Uterus (tissue), 4 donors: Measurements from ENCODE around the gene SMOC2. TPM values are rescaled to one million over a fixed set of nuclear protein-coding genes. Genes with fewer than 3 reads are reported as not detected.

Experiments used
- DNase-seq, 2 donors: peaks; one replicate each; pipeline ENCODE4 v3.0.0-alpha.2; 2019 to 2020
- H3K27ac ChIP-seq, 2 donors: fragments of 200-600 bp; sonication (generic); 1 replicate in 1 of 2; 2 replicates in 1 of 2; pipeline ENCODE4 v1.5.1; 2016 to 2018
- H3K27me3 ChIP-seq, 2 donors: fragments of 200-600 bp; sonication (generic); one replicate each; pipeline ENCODE4 v1.5.1; 2018 to 2019; ENCODE audit warnings: control low read depth in 1 of 2
- H3K36me3 ChIP-seq, 2 donors: fragments of 200-600 bp; sonication (generic); one replicate each; pipeline ENCODE4 v1.5.1; 2019; ENCODE audit warnings: control low read depth in 1 of 2
- H3K4me1 ChIP-seq, 2 donors: fragments of 200-600 bp; sonication (generic); one replicate each; pipeline ENCODE4 v1.5.1; 2018 to 2019; ENCODE audit warnings: control low read depth in 1 of 2
- H3K4me3 ChIP-seq, 2 donors: fragments of 200-600 bp; sonication (generic); 1 replicate in 1 of 2; 2 replicates in 1 of 2; pipeline ENCODE4 v1.5.1; 2018 to 2019; ENCODE audit warnings: mild to moderate bottlenecking in 1 of 2
- H3K9me3 ChIP-seq, 2 donors: fragments of 200-600 bp; sonication (generic); one replicate each; pipeline ENCODE4 v1.5.1; 2019; ENCODE audit warnings: control low read depth in 1 of 2
- CTCF ChIP-seq, 4 experiments: fragments of 200-600 bp in 2 of 4; fragments of 450-650 bp in 2 of 4; sonication (generic) in 2 of 4; IDR thresholded peaks; one replicate each; pipeline ENCODE4 v1.5.1; 2016 to 2019; ENCODE audit warnings: antibody characterized with exemption in 4 of 4, mild to moderate bottlenecking in 2 of 4, moderate library complexity in 1 of 4
- POLR2A ChIP-seq, 2 donors: fragments of 450-650 bp; IDR thresholded peaks; one replicate each; pipeline ENCODE4 v1.6.1; 2016; ENCODE audit warnings: antibody characterized with exemption in 2 of 2, mild to moderate bottlenecking in 1 of 2, moderate library complexity in 1 of 2
- intact Hi-C: fragments of 100-400 bp; cut with DNase I; formaldehyde crosslinking; loops from one replicate; pipeline ENCODE4 v1.15.1; 2023; ENCODE audit warnings: low total_unique reads
- total RNA-seq, 4 donors: library from RNA; depleted of rRNA in 3 of 4; stranded (reverse); fragments of >200 nt in 3 of 4; gene quantifications; one replicate each; pipeline versions ENCODE4 v1.1.0 to v1.2.4, GENCODE V29; 2014 to 2023
- donor health status: DM: yes; HTN: yes; CAD: no.

SMOC2 gene
- total RNA-seq, 4 donors from 2014 or later, result 98.2 to 139 (median 121) TPM

DNA sequence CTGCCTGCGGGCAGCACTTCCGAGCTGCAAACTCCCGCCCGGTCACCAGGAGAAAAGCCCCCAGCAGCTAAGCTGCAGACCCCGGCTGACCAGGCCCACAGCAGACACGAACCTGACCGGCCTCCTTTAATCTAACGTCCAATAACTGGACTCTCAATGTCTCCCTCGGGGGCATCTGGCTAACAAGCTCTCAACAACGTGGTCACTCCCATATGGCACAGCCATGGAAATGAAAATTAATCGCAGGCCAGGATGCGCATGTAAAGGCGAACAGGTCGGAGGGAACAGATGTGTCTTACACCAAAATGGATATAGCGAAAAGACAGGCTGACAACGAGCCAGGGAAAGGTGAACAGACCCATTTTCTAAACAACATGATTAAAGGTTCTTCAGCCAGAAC lies 44.4 kb upstream of the SMOC2 start:
- no peaks in the 10 kb centered on the region for H3K36me3 ChIP-seq
- no peaks in the 10 kb centered on the region for H3K4me1 ChIP-seq
- intact Hi-C loops, result no loop called here

GRCh38 chr6:168397012-168397411 lies 44.0 kb upstream of the SMOC2 start:
- intact Hi-C loops, result no loop called here
- DNase-seq, result no peak
- H3K4me1 ChIP-seq, result no peaks in the 10 kb centered on the region
- no peak overlapping the region for H3K27ac ChIP-seq
- TF ChIP-seq CTCF (IDR thresholded peaks at IDR 0.05) (no peak), POLR2A (IDR thresholded peaks at IDR 0.05) (no peak)
- H3K9me3 ChIP-seq, result no peaks in the 10 kb centered on the region
- H3K27me3 ChIP-seq, result no peaks in the 10 kb centered on the region
- H3K4me3 ChIP-seq, result no peak overlapping the region
- H3K36me3 ChIP-seq, result no peaks in the 10 kb centered on the region

More for the DNA sequence above, 44.4 kb upstream of the SMOC2 start:
- Histone ChIP-seq H3K4me3 (no peak overlapping the region), H3K27ac (no peak overlapping the region), H3K27me3 (no peaks in the 10 kb centered on the region), H3K9me3 (no peaks in the 10 kb centered on the region)
- TF ChIP-seq POLR2A (IDR thresholded peaks at IDR 0.05), result no peak
- no peak for TF ChIP-seq CTCF (IDR thresholded peaks at IDR 0.05)
- DNase-seq, result no peak

DNA sequence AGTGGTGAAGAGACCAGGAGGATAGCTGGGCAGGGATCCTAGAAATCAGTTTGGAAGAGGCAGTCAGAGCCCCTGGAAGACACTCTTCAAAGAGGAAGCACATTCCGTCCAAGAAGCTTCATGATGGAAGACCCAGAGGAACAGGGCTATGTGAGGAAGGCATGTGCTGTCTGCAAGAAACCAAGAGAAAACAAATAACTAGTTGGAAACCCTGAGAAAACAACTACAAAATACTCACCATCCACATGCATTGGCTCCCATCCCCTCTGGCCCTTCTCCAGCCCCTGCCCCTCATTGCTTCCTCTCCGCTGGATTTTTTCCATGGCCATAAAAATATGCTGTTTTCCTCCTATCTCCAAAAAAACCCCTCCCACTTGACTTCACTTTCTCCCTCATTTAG lies 40.9 kb upstream of the SMOC2 start:
- Histone ChIP-seq H3K27ac (peak overlapping the region; percentile 58 to 76), H3K4me3 (no peak overlapping the region), H3K36me3 (no peaks in the 10 kb centered on the region), H3K4me1 (no peaks in the 10 kb centered on the region), H3K27me3 (no peaks in the 10 kb centered on the region), H3K9me3 (no peaks in the 10 kb centered on the region)
- DNase-seq, result peak; percentile 67 to 83
- TF ChIP-seq CTCF (IDR thresholded peaks at IDR 0.05) (no peak), POLR2A (IDR thresholded peaks at IDR 0.05) (no peak)
- intact Hi-C loops, result no loop called here

GRCh38 chr6:168403370-168404005 lies 37.5 kb upstream of the SMOC2 start:
- TF ChIP-seq POLR2A (IDR thresholded peaks at IDR 0.05) (no peak), CTCF (IDR thresholded peaks at IDR 0.05) (no peak)
- Histone ChIP-seq H3K36me3 (no peaks in the 10 kb centered on the region), H3K27me3 (no peaks in the 10 kb centered on the region), H3K27ac (no peak overlapping the region), H3K4me3 (no peak overlapping the region), H3K9me3 (no peaks in the 10 kb centered on the region), H3K4me1 (no peaks in the 10 kb centered on the region)
- intact Hi-C loops, result no loop called here
- no peak for DNase-seq

- intact Hi-C loops, result no loop called here
- TF ChIP-seq POLR2A (IDR thresholded peaks at IDR 0.05) (no peak), CTCF (IDR thresholded peaks at IDR 0.05) (no peak)
- no peaks in the 10 kb centered on the region for H3K27me3 ChIP-seq
- H3K4me3 ChIP-seq, result no peak overlapping the region
- no peaks in the 10 kb centered on the region for H3K9me3 ChIP-seq
- H3K36me3 ChIP-seq, result no peaks in the 10 kb centered on the region
- no peaks in the 10 kb centered on the region for H3K4me1 ChIP-seq
- no peak for DNase-seq
- H3K27ac ChIP-seq, result no peak overlapping the region
These were observed 36.4 kb upstream of the SMOC2 start for GRCh38 chr6:168404560-168404959.
